HL-60 (cell line): Measurements from ENCODE around the gene TMTC1.

Experiments
- DNase-seq, 2 experiments: peaks; one replicate each; pipeline ENCODE4 v3.0.0-alpha.2; 2010 to 2020; ENCODE audit warnings: low read depth in 1 of 2, low spot score in 1 of 2
- H3K27ac ChIP-seq: fragments of 250-450 bp; sonication (Bioruptor Pico); replicated peaks from 2 replicates; pipeline ENCODE4 v1.5.1; 2020; ENCODE audit warnings: mild to moderate bottlenecking, moderate library complexity
- H3K27me3 ChIP-seq: fragments of 250-450 bp; sonication (Bioruptor Pico); 2 replicates; pipeline ENCODE4 v1.5.1; 2021; ENCODE audit warnings: mild to moderate bottlenecking, moderate library complexity; ENCODE audit not compliant: insufficient read depth, poor library complexity, severe bottlenecking
- H3K4me3 ChIP-seq: replicated peaks from 2 replicates; pipeline ENCODE4 v1.5.1; 2011; ENCODE audit warnings: mild to moderate bottlenecking, control low read depth, low read length; ENCODE audit not compliant: insufficient read depth
- CTCF ChIP-seq: IDR thresholded peaks from one replicate; pipeline ENCODE4 v1.5.1; 2011; ENCODE audit warnings: low read length, control low read depth, inconsistent platforms; ENCODE audit not compliant: insufficient read depth
- GABPA ChIP-seq: IDR thresholded peaks from 2 replicates; pipeline ENCODE4 v1.6.1; 2012; ENCODE audit warnings: low read depth
- POLR2AphosphoS5 ChIP-seq: IDR thresholded peaks from 2 replicates; pipeline ENCODE4 v1.6.1; 2012; ENCODE audit warnings: low read depth
- REST ChIP-seq: IDR thresholded peaks from 2 replicates; pipeline ENCODE4 v1.6.1; 2012; ENCODE audit warnings: low read depth; ENCODE audit not compliant: insufficient replicate concordance
- SPI1 ChIP-seq: IDR thresholded peaks from 2 replicates; pipeline ENCODE4 v1.6.1; 2012; ENCODE audit warnings: low read depth, mild to moderate bottlenecking, borderline replicate concordance

TMTC1 gene

GRCh38 chr12:29499235-29499634 is 284.5 kb downstream of the TMTC1 start:
- Histone ChIP-seq H3K27me3 (no peaks in the 10 kb centered on the region), H3K4me3 (no peak overlapping the region), H3K27ac (no peak overlapping the region)
- TF ChIP-seq SPI1 (no peak), CTCF (no peak), POLR2AphosphoS5 (no peak), GABPA (no peak), REST (no peak)
- no peak for DNase-seq

- TF ChIP-seq CTCF (no peak), REST (no peak), POLR2AphosphoS5 (no peak), SPI1 (no peak), GABPA (no peak)
- H3K4me3 ChIP-seq: no peak within 1 kb of the TSS
- no peaks in the 10 kb centered on the region for H3K27me3 ChIP-seq
- DNase-seq: no peak
- H3K27ac ChIP-seq: no peak within 1 kb of the TSS
These were observed 286.2 kb downstream of the TMTC1 start, which contains the start of gene OVCH1 for GRCh38 chr12:29497588-29497987. Gene OVCH1 (minus strand): TSS chr12:29497686. CDS start chr12:29497686, 0 bp downstream.

GRCh38 chr12:29492891-29493290 is 290.9 kb downstream of the TMTC1 start:
- Histone ChIP-seq H3K27me3 (peaks cover 3% of the 10 kb centered on the region), H3K4me3 (no peak overlapping the region), H3K27ac (no peak overlapping the region)
- DNase-seq: no peak
- no peak for TF ChIP-seq SPI1
- TF ChIP-seq CTCF: no peak
- TF ChIP-seq REST: no peak
